Gastroesophageal sphincter (tissue), 4 donors: ENCODE results near the gene SEMA3C. TPM values are rescaled to one million over a fixed set of nuclear protein-coding genes. Genes with fewer than 3 reads are reported as not detected.
A peak's percentile ranks its signal among the peaks of the same experiment; 100 is the strongest.

Experiments used
- ATAC-seq: fragments of 150-250 bp; one replicate; pipeline ENCODE4 v1.9.1; 2016; ENCODE audit warnings: mild to moderate bottlenecking, moderate library complexity
- H3K27ac ChIP-seq, 4 donors: fragments of 200-600 bp; sonication (generic) in 3 of 4; 1 replicate in 3 of 4; 2 replicates in 1 of 4; pipeline ENCODE4 v1.5.1; 2016 to 2019
- H3K27me3 ChIP-seq: fragments of 200-600 bp; sonication (generic); one replicate; pipeline ENCODE4 v1.5.1; 2019
- H3K36me3 ChIP-seq, 2 donors: fragments of 200-600 bp; sonication (generic); one replicate each; pipeline ENCODE4 v1.5.1; 2019; ENCODE audit warnings: control low read depth in 1 of 2
- H3K4me1 ChIP-seq, 3 donors: fragments of 200-600 bp; sonication (generic); 1 replicate in 2 of 3; 2 replicates in 1 of 3; pipeline ENCODE4 v1.5.1; 2016 to 2019; ENCODE audit warnings: control low read depth in 2 of 3
- H3K4me3 ChIP-seq, 2 donors: fragments of 200-600 bp; sonication (generic); one replicate each; pipeline ENCODE4 v1.5.1; 2019; ENCODE audit warnings: mild to moderate bottlenecking in 1 of 2, moderate library complexity in 1 of 2
- H3K9me3 ChIP-seq, 3 donors: fragments of 200-600 bp; sonication (generic); one replicate each; pipeline ENCODE4 v1.5.1; 2017 to 2019; ENCODE audit warnings: control low read depth in 2 of 3
- CTCF ChIP-seq, 4 experiments: fragments of 200-600 bp in 2 of 4; fragments of 450-650 bp in 2 of 4; sonication (generic) in 1 of 4; IDR thresholded peaks; one replicate each; pipeline ENCODE4 v1.5.1; 2017 to 2019; ENCODE audit warnings: antibody characterized with exemption in 4 of 4, mild to moderate bottlenecking in 2 of 4, moderate library complexity in 2 of 4
- EP300 ChIP-seq: sonication (generic); formaldehyde crosslinking; IDR thresholded peaks from one replicate; pipeline ENCODE4 v1.6.1; 2017; ENCODE audit warnings: antibody characterized with exemption, mild to moderate bottlenecking
- POLR2A ChIP-seq, 2 donors: fragments of 450-650 bp; IDR thresholded peaks; one replicate each; pipeline ENCODE4 v1.6.1; 2017; ENCODE audit warnings: antibody characterized with exemption in 2 of 2, mild to moderate bottlenecking in 2 of 2, moderate library complexity in 1 of 2
- POLR2AphosphoS5 ChIP-seq: sonication (generic); formaldehyde crosslinking; IDR thresholded peaks from one replicate; pipeline ENCODE4 v1.6.1; 2017; ENCODE audit warnings: antibody characterized with exemption
- WGBS, 2 donors: methylation state at CpG; one replicate each; pipeline ENCODE4 v1.1.5; 2018; ENCODE audit warnings: low coverage in 1 of 2; 5-methylcytosine and 5-hydroxymethylcytosine counted together
- total RNA-seq, 4 donors: library from RNA; depleted of rRNA; stranded (reverse); fragments of >200 nt; gene quantifications; one replicate each; pipeline ENCODE4 v1.1.0, GENCODE V29; 2016

SEMA3C gene
- total RNA-seq, 4 donors from 2014 or later: 115 to 189 (median 160) TPM

DNA sequence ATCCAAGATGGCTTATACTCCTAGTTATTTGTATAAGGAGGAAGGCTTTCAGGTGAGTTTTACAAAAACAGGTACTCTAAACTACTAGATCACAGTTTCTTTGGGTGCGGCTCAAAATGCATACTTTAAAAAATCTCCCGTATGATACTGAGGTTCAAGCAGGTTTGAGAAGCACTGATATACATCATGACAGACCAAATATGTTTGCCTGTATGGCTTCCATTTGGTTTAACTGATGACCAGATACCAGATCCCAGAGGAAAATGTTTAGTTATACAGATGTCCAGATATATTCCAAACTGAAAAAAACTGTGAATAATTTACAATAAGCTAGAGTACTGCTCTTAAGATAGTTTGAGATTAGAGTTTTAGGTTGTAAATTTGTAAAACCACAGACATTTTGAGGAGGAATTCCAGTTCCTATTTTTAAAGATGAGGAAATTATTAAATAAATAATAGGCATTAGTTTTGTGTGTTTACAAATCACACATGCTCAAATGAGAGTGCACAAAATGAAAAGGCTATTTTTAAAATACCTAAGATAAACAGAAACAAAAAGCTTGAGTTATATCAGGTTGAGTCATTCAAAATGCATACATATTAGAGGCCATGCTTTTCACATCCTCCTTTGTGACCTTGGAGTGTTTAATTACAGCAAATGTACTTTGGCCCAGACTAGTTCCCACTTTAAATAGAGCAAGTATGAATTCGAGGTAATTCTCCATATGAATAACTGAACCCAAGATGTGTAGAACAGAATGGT is 60.5 kb downstream of the SEMA3C start:
- TF ChIP-seq EP300: no peak
- TF ChIP-seq POLR2A (IDR thresholded peaks at IDR 0.05): no peak
- no peak for TF ChIP-seq POLR2AphosphoS5
- no peak for TF ChIP-seq CTCF (IDR thresholded peaks at IDR 0.05)
- Histone ChIP-seq H3K4me1 (peaks cover 0 to 62% (median 6%) of the 10 kb centered on the region in 3 donors), H3K27ac (peak overlapping the region; percentile 81 to 96 (median 84)), H3K4me3 (no peak overlapping the region), H3K27me3 (no peaks in the 10 kb centered on the region), H3K36me3 (no peaks in the 10 kb centered on the region), H3K9me3 (no peaks in the 10 kb centered on the region)
- WGBS, 2 donors: 37 to 64% methylated on average over 3 of the region's 3 CpGs
- ATAC-seq: no peak

DNA sequence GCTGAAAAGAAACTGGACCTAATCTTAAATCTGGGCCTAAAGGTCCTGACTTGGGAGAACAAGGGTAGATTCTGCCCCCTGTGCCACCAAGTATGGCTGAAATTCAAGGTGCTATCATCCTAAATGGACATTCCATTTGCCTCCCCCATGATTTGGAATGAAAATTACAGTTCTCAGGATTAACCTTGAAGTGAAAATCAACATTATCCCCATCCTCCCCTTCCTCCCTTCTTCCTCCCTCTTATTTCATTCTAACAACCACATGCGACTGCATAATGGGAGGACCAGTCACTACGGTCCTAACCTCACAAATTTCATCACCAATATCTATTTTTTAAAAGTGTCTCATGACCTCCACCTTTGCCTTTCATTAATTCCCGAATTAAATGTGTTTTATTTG is 62.1 kb downstream of the SEMA3C start:
- Histone ChIP-seq H3K4me1 (peaks cover 0 to 62% (median 6%) of the 10 kb centered on the region in 3 donors), H3K27ac (peak overlapping the region; percentile 63 to 96 (median 82)), H3K27me3 (no peaks in the 10 kb centered on the region), H3K4me3 (no peak overlapping the region), H3K36me3 (no peaks in the 10 kb centered on the region), H3K9me3 (no peaks in the 10 kb centered on the region)
- TF ChIP-seq CTCF (IDR thresholded peaks at IDR 0.05) (no peak), POLR2AphosphoS5 (no peak), POLR2A (IDR thresholded peaks at IDR 0.05) (no peak), EP300 (no peak)
- WGBS, 2 donors: 29 to 87% methylated on average over 1 to 3 of the region's 3 CpGs
- no peak for ATAC-seq

DNA sequence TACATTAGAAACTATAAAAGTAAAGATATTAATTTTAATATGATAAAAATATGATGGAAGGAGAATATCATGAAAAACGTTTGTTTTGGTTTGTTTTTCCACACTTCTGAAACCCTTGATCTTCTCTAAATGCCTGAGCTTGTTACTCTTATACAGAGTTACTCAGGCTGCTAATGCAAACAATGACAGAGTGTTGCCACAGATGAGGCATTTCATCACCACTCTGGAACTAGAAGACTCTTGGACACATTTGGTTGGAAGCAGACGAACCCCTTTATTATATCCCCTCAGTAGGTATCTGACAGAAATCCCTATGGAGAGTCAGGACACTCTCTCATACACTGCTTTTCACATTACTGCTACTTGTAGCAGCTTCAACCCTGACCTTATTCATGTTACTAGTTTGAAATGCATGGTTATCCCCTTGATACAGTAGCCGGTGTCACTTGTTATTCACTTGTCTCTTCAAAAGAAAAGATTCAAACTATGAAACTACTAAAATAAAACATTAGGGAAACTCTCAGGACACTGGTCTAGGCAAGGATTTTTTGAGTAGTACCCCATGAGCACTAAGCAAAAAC is 66.9 kb downstream of the SEMA3C start:
- H3K27ac ChIP-seq: peak overlapping the region in 2 of 4 donors; percentile 21 to 62
- no peak for ATAC-seq
- no peaks in the 10 kb centered on the region for H3K9me3 ChIP-seq
- 31 to 36% methylated on average over 2 to 3 of the region's 3 CpGs for WGBS, 2 donors
- H3K27me3 ChIP-seq: no peaks in the 10 kb centered on the region
- TF ChIP-seq POLR2A (IDR thresholded peaks at IDR 0.05): no peak
- no peak for TF ChIP-seq CTCF (IDR thresholded peaks at IDR 0.05)
- TF ChIP-seq POLR2AphosphoS5: no peak
- no peak for TF ChIP-seq EP300
- peaks cover 0 to 32% (median 3%) of the 10 kb centered on the region in 3 donors for H3K4me1 ChIP-seq
- H3K4me3 ChIP-seq: no peak overlapping the region
- H3K36me3 ChIP-seq: no peaks in the 10 kb centered on the region

- peaks cover 0 to 16% (median 0%) of the 10 kb centered on the region in 3 donors for H3K4me1 ChIP-seq
- TF ChIP-seq POLR2AphosphoS5 (no peak), CTCF (IDR thresholded peaks at IDR 0.05) (no peak), POLR2A (IDR thresholded peaks at IDR 0.05) (no peak), EP300 (no peak)
- H3K4me3 ChIP-seq: no peak overlapping the region
- no peak overlapping the region for H3K27ac ChIP-seq
- H3K27me3 ChIP-seq: no peaks in the 10 kb centered on the region
- no peaks in the 10 kb centered on the region for H3K9me3 ChIP-seq
- no peak for ATAC-seq
- no peaks in the 10 kb centered on the region for H3K36me3 ChIP-seq
- WGBS, 2 donors: 44 to 52% methylated on average over 5 of the region's 5 CpGs
Measured at GRCh38 chr7:80848841-80849240, 70.0 kb downstream of the SEMA3C start.

DNA sequence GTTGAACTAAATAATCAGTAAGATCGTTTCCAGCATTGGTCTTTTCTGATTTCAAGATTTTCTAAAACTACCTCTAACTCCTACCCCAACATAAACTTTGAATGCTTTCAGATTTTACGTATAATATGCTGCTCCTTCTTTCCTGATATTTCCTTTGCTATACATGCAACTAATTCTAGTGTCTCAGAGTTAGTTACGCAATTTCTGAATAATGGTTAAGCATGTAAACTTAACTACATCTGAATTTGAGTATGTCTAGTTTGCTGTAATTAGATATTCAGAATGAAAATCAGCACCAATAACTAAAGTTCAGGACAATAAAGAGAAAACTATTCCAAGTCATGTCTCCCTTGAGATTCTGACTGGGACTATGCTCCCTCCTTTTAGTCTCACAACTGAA is 71.0 kb downstream of the SEMA3C start:
- Histone ChIP-seq H3K4me3 (no peak overlapping the region), H3K9me3 (no peaks in the 10 kb centered on the region), H3K27me3 (no peaks in the 10 kb centered on the region), H3K4me1 (peaks cover 0 to 22% (median 0%) of the 10 kb centered on the region in 3 donors), H3K27ac (peak overlapping the region in 2 of 4 donors; percentile 10 to 19), H3K36me3 (no peaks in the 10 kb centered on the region)
- TF ChIP-seq POLR2A (IDR thresholded peaks at IDR 0.05) (no peak), POLR2AphosphoS5 (no peak), CTCF (IDR thresholded peaks at IDR 0.05) (no peak), EP300 (no peak)
- 81 to 83% methylated on average over 3 of the region's 3 CpGs for WGBS, 2 donors
- no peak for ATAC-seq
